GM23338 (cell line): ENCODE data around the gene KIAA1328. TPM values are rescaled to one million over a fixed set of nuclear protein-coding genes. Genes with fewer than 3 reads are reported as not detected.

Source experiments
- ATAC-seq: fragments of 200-7000 bp; cut with Tn5 transposase; 3 replicates; pipeline ENCODE4 v1.9.1; 2020
- DNase-seq: peaks from one replicate; pipeline ENCODE4 v3.0.0-alpha.2; 2015; ENCODE audit warnings: low spot score
- H2AFZ ChIP-seq: fragments of 200-600 bp; sonication (generic); 2 replicates; pipeline ENCODE4 v1.8.0; 2016; ENCODE audit warnings: antibody characterized with exemption, mild to moderate bottlenecking, moderate library complexity
- H3F3A ChIP-seq: fragments of 200-600 bp; sonication (generic); replicated peaks from 2 replicates; pipeline ENCODE4 v1.8.0; 2017; ENCODE audit warnings: antibody characterized with exemption, mixed run types, low read depth
- H3K27ac ChIP-seq: fragments of 200-600 bp; sonication (generic); 2 replicates; pipeline ENCODE4 v1.6.1; 2016; ENCODE audit warnings: low read depth
- H3K27me3 ChIP-seq: fragments of 200-600 bp; sonication (generic); 2 replicates; pipeline ENCODE4 v1.8.0; 2016; ENCODE audit warnings: mild to moderate bottlenecking, mixed run types, moderate library complexity; ENCODE audit not compliant: insufficient read depth
- H3K36me3 ChIP-seq: fragments of 200-600 bp; sonication (generic); 2 replicates; pipeline ENCODE4 v1.8.0; 2016; ENCODE audit warnings: mild to moderate bottlenecking; ENCODE audit not compliant: insufficient read depth
- H3K4me1 ChIP-seq: fragments of 200-600 bp; sonication (generic); 2 replicates; pipeline ENCODE4 v1.8.0; 2016; ENCODE audit warnings: mild to moderate bottlenecking, moderate library complexity; ENCODE audit not compliant: insufficient read depth
- H3K4me2 ChIP-seq: fragments of 200-600 bp; sonication (generic); 2 replicates; pipeline ENCODE4 v1.7.1; 2017; ENCODE audit warnings: mixed run types
- H3K4me3 ChIP-seq: fragments of 200-600 bp; sonication (generic); 2 replicates; pipeline ENCODE4 v1.6.1; 2016; ENCODE audit warnings: mixed run types
- H3K79me2 ChIP-seq: fragments of 200-600 bp; sonication (generic); replicated peaks from 2 replicates; pipeline ENCODE4 v1.8.0; 2017; ENCODE audit warnings: mild to moderate bottlenecking; ENCODE audit not compliant: insufficient read depth
- H3K9me2 ChIP-seq: fragments of 200-600 bp; sonication (generic); 2 replicates; pipeline ENCODE4 v1.8.0; 2017; ENCODE audit not compliant: insufficient read depth
- H4K20me1 ChIP-seq: fragments of 200-600 bp; sonication (generic); replicated peaks from 2 replicates; pipeline ENCODE4 v1.8.0; 2017; ENCODE audit warnings: mild to moderate bottlenecking; ENCODE audit not compliant: insufficient read depth
- H3K27ac Mint-ChIP-seq: 2 replicates; pipeline ENCODE4 v1.8.0; 2020; ENCODE audit warnings: inconsistent platforms, mild to moderate bottlenecking, moderate library complexity, mixed read lengths
- H3K27me3 Mint-ChIP-seq: 3 replicates; pipeline ENCODE4 v1.8.0; 2022; ENCODE audit warnings: low read depth, mild to moderate bottlenecking, moderate library complexity, mixed read lengths, inconsistent platforms; ENCODE audit not compliant: insufficient read depth, poor library complexity
- H3K36me3 Mint-ChIP-seq: 3 replicates; pipeline ENCODE4 v1.8.0; 2021; ENCODE audit warnings: low read depth, mild to moderate bottlenecking, inconsistent platforms, moderate library complexity, mixed read lengths
- H3K4me1 Mint-ChIP-seq: 3 replicates; pipeline ENCODE4 v1.8.0; 2020; ENCODE audit warnings: mild to moderate bottlenecking, inconsistent platforms, mixed read lengths
- H3K4me3 Mint-ChIP-seq: 3 replicates; pipeline ENCODE4 v1.8.0; 2021; ENCODE audit warnings: moderate library complexity, mild to moderate bottlenecking, inconsistent platforms, mixed read lengths
- H3K9me3 Mint-ChIP-seq: 3 replicates; pipeline ENCODE4 v1.8.0; 2020; ENCODE audit warnings: moderate library complexity, mild to moderate bottlenecking, inconsistent platforms, mixed read lengths
- ETS1 ChIP-seq: IDR thresholded peaks from 2 replicates; pipeline ENCODE4 v1.6.1; 2016; ENCODE audit warnings: antibody characterized with exemption
- EZH2phosphoT487 ChIP-seq: fragments of 200-600 bp; sonication (generic); IDR thresholded peaks from one replicate; pipeline ENCODE4 v1.8.1; 2018; ENCODE audit warnings: antibody characterized with exemption; ENCODE audit not compliant: unreplicated experiment
- JUNB ChIP-seq: IDR thresholded peaks from one replicate; pipeline ENCODE4 v1.6.1; 2016; ENCODE audit warnings: antibody characterized with exemption; ENCODE audit not compliant: unreplicated experiment
- NANOG ChIP-seq: IDR thresholded peaks from 2 replicates; pipeline ENCODE4 v1.6.1; 2016; ENCODE audit warnings: antibody characterized with exemption, borderline replicate concordance
- POLR2AphosphoS5 ChIP-seq: IDR thresholded peaks from 2 replicates; pipeline ENCODE4 v1.6.1; 2016; ENCODE audit warnings: antibody characterized with exemption, low read depth
- ZNF114 ChIP-seq: fragments of 250-450 bp; sonication (Bioruptor Pico); IDR thresholded peaks from 2 replicates; pipeline ENCODE4 v1.5.0; 2020; ENCODE audit warnings: mild to moderate bottlenecking, moderate library complexity
- ZNF462 ChIP-seq: fragments of 250-450 bp; sonication (Bioruptor Pico); IDR thresholded peaks from 2 replicates; pipeline ENCODE4 v1.5.0; 2020; ENCODE audit warnings: mild to moderate bottlenecking, moderate library complexity
- polyA plus RNA-seq: library from polyadenylated mRNA; unstranded; fragments of >200 nt; fragmentation: Nextera tagmentation; extraction: Ambion mirVana; gene quantifications from 2 replicates; pipeline ENCODE4 v1.2.1, GENCODE V29; 2016
- total RNA-seq: library from RNA; depleted of rRNA; stranded (reverse); fragments of >200 nt; shearing (Covaris generic); gene quantifications from 2 replicates; pipeline ENCODE4 v1.2.3, GENCODE V29; 2014

Gene KIAA1328
- total and polyA plus RNA-seq, 2 experiments from 2014 or later: 5.2 to 8.4 TPM

GRCh38 chr18:36929601-36930000 is 100.7 kb downstream of the KIAA1328 start (continued):
- no peak for TF ChIP-seq ZNF462 (CRISPR knock-in tag)
- no peak for TF ChIP-seq JUNB

GRCh38 chr18:36931106-36931505 is 102.2 kb downstream of the KIAA1328 start:
- no peaks in the 10 kb centered on the region for H3K36me3 Mint-ChIP-seq
- no peak overlapping the region for H3K4me3 Mint-ChIP-seq
- DNase-seq: no peak
- no peak overlapping the region for H2AFZ ChIP-seq
- no peaks in the 10 kb centered on the region for H3K4me1 ChIP-seq
- H3K4me2 ChIP-seq: no peak overlapping the region
- H3K4me3 ChIP-seq: no peak overlapping the region
- no peaks in the 10 kb centered on the region for H3K27me3 Mint-ChIP-seq
- H3K9me2 ChIP-seq: no peaks in the 10 kb centered on the region
- no peaks in the 10 kb centered on the region for H3F3A ChIP-seq
- H3K27me3 ChIP-seq: no peaks in the 10 kb centered on the region
- no peak overlapping the region for H3K27ac Mint-ChIP-seq
- no peak for TF ChIP-seq ZNF114 (CRISPR knock-in tag)
- no peak for TF ChIP-seq NANOG
- no peak for TF ChIP-seq POLR2AphosphoS5
- no peak for TF ChIP-seq EZH2phosphoT487
- TF ChIP-seq ETS1: no peak
- H3K79me2 ChIP-seq: no peaks in the 10 kb centered on the region
- H3K36me3 ChIP-seq: no peaks in the 10 kb centered on the region
- H3K9me3 Mint-ChIP-seq: no peaks in the 10 kb centered on the region; the same call in 2 of the 3 replicates
- H3K27ac ChIP-seq: no peak overlapping the region
- peak; percentile 32; the same call in 1 of the 3 replicates for ATAC-seq
- peaks cover 4% of the 10 kb centered on the region; the same call in 2 of the 3 replicates for H3K4me1 Mint-ChIP-seq
- no peaks in the 10 kb centered on the region for H4K20me1 ChIP-seq
